HG02884 (cell line): ENCODE measurements around the gene BTBD1.
"Not testable (repeated sequence)": the region's sequence is repeated elsewhere in the genome, so short reads cannot be mapped to it uniquely, and the experiment has no call there.

Source experiments
- ATAC-seq: cut with Tn5 transposase; IDR thresholded peaks from one replicate; pipeline ENCODE4 v1.9.1; 2021; ENCODE audit warnings: mild to moderate bottlenecking, moderate library complexity; ENCODE audit not compliant: unreplicated experiment

The BTBD1 gene

DNA sequence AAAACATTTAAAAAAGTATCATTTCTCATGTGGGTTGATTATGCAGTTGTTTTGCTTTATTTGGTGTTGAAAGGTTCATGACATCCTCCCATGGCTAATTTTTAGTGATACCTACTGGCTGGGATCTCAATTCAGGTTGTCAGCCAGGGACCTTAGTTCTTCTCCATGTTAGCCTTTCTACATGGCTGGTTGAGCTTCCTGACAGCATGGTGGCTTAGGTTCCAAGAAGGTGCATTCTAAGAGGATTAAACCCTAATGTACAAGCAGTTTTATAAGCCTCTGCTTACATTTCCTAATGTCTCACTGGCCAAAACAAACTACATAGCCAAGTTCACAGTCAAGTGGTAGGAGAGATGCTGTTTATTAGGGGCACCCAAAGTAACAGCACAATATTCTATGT, 31.0 kb upstream of the BTBD1 start:
- no peak for ATAC-seq

DNA sequence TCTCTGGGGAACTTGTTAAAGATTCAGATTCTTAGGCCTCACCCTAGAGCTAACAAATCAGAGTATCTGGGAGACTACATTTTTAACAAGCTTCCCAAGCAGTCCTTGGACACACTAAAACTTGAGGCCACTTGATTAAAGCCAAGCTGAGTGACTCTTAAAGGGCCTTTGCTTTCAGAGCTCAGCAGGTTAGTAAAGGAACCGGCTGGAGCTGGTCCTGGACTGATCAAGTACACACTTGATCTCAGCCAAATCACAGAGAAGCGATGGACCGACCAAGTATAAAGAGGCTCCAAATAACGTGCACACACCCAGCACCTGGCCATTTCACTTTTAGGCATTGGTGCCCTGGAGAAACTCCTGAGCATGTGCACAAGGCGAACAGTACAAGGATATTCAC, 27.5 kb upstream of the BTBD1 start:
- no peak for ATAC-seq

DNA sequence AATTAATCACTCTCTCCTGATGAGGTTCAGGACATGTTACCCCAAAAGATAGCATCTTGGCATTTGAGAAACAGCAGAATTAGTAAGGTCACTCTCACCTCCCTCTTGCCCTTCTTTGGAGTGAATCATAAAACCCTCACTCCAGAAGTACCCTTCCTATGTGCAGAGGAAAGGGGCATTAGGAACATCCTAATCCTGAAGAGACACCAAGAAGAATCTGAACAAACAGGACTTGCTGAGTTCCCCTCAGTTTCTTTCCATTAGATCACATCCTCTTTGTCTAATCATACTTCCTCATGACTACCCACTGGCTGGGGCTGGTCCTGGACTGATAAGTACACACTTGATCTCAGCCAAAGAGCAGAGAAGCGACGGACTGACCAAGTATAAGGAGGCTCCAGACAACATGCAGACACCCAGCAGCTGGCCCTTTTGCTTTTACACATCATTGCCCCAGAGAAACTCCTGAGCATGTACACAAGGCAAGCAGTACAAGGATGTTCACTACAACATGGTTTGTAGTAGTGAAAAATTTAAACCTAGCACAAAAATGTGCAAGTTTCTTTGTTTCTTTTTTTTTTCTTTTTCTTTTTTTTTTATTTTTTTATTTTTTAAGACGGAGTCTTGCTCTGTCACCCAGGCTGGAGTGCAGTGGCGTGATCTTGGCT, 25.4 kb upstream of the BTBD1 start:
- peak; percentile 91 for ATAC-seq

DNA sequence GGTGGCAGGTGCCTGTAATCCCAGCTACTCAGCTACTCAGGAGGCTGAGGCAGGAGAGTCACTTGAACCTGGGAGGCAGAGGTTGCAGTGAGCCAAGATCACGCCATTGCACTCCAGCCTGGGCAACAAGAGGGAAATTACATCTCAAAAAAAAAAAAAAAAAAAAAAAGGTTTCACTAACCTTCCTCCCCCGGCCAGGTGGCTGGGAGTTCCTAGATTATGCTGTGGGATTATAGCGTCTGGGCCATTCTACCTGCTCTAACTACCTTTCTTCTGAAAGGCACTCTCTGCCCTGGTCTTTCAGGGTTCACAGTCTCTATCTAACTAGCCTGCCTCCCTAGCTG, 24.9 kb upstream of the BTBD1 start:
- ATAC-seq: not testable (repeated sequence)

DNA sequence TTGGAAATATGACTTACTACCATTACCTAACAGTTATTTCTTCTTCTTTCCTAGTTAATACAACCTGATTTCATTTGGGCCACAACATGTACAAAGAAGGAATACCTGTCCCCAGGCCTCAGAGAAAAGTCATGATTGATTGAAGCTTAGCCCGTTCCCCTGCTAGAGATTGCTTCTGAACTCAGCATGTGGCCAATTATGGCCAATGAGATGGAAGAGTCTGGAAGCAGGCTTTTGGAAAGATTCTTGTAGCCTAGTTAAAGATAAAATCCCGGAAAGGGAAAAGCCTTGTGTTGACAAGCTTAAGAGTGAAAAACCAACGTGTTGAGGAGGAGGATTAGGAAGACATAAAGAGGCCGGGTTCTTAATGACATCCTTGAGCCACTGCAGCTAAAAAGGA, 23.4 kb upstream of the BTBD1 start:
- no peak for ATAC-seq

DNA sequence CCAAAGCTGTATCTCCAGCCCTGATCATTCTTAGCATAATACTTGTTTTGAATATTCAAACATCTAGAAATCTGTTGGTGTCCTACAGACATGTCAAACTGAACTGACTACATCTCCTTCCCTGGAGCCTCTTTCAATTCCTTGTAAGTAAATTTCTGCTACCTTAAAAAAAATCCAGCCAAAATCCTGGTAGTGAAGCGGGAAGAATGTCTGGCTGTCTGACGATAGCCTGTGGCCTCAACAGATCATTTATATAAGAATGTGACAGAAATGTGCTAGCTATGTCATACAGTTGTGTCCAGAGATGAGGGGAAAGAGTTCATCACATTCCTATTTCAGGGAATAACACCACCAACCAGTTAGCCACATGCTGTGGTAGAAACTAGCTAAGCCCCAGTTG, 21.8 kb upstream of the BTBD1 start:
- no peak for ATAC-seq

DNA sequence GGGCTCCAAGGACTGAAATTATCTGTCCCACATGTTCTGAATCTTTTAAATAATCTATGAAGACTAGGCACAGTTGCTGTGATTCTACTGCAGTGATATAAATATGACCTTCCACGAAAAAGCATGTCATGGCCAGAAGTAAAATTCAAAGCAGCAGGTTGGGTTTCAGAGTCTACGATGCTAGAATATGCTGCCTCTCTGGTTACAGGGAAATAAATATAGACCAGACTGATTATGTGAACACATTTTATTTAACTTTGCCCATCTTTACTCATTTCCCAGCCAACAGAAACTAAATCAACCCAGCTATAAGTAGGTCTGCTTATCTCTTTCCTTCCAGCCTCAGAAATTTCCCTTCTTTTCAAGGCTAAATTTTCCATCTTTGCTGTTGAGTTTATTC, 20.5 kb upstream of the BTBD1 start:
- ATAC-seq: no peak

DNA sequence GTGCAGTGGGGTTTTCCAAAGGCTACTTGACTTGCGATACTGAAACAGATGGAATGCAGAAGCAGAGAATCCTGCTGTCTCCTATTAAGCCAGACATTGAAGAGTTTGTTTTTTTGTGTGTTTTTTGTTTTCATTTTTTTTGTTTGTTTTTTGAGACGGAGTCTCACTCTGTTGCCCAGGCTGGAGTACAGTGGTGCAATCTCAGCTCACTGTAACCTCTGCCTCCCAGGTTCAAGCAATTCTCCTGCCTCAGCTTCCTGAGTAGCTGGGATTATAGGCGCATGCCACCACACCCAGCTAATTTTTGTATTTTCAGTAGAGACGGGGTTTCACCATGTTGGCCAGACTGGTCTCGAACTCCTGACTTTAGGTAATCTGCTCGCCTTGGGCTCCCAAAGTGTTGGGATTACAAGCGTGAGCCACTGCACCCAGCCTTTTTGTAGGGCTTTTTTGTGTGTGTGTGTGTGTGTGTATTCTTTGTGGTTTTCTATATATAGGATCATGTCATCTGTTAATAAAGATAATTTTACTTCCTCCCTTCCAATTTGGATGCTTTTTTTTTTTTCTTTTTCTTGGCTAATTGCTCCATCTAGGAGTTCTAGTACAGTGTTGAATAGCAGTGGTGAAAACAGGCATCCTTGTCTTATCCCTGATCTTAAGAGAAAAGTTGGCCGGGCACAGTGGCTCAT, 19.0 kb upstream of the BTBD1 start:
- not testable (repeated sequence) for ATAC-seq

DNA sequence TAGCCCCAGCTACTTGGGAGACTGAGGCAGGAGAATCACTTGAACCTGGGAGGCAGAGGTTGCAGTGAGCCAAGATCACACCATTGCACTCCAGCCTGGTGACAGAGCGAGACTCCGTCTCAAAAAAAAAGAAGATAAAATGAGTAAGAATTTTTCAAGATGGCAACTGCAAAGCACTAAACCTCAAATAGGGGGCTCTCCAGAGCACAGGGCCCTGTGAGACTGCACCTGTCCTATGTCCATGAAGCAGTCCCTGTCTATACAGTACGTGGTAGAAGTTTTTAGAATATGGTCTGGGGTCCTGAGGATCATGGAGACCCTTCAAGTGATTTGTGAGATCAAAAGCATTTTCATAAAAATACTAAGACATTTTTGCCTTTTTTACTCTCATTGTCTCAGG, 18.4 kb upstream of the BTBD1 start:
- ATAC-seq: not testable (repeated sequence)

DNA sequence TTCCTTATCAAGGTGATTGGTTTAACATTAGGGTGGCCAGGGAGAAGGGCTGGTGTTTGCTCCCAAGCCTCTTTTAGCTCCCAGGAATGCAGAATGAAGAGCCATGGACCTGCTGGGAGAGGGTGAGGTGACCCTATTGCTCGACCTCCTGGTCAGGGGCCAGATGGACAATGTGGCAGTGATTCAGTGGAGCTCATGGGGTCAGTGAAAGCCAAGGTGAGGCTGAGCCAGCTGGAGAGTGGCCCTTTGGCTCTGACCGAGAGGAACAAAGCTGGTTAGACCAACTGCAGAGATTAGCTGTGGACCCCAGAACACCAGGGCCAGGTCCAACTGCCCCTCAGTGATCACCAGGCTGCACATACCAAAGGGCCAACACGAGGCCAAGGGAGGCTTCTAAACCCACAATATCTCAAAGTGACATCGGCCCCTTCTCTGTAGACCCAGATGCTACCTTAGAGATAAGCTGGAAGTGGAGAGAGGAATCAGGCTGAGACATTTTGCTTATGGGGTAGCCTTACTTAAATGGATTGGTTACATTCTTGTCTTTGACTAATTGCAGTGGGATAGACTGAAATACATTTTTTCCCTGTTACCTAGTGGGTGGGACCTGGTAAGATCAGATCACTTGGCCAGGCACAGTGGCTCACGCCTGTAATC, 15.8 kb upstream of the BTBD1 start:
- ATAC-seq: no peak

DNA sequence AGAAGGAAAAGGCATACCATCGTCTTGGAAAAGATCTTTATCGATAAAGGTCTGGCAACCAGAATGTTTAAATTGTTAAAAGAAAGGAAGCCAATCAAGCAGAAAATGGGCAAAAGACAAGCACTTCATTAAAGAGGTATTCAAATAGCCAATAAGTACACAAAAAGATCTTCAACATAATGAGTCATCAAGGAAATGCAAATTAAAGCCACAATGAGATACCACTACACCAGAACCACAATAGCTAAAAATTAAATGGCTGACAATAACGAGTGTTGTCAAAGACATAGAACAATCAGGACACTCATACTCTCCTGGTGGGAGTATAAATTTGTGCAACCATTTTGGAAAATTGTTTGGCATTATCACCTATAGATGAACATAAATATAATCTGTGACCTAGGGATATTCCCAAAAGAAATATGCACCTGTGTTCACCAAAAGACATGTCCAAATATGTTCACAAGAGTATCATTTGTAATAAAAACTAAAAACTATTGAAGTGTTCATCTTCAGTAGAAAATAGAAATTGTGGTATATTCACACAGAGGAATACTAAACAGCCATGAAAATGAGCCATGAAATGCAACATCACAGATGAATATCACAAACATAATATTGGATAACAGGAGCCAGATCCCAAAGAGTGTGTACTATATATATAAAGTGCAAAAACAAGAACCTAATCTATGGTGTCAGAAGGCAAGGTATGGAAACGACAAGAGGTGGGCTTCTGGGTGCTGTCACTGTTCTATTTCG, 14.4 kb upstream of the BTBD1 start:
- ATAC-seq: no peak

DNA sequence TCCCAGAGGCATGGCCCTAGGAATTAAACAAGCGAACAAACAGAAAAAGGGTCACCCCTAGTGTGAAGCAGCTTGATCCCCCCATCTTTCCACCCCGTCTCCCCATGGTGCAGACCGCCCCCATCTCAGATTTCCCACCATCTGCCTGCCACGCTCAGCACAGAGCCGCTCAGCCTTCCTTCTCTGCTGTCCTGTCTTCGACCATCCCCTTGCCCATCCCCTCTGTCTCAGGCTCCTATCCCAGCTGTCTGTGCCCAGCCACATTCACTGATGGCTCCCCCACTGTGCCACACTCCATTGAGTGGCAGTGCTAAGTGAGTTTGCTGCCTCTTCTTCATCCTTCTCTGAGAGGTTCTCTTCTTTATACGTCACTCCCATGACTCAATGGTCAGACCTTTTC, 11.7 kb upstream of the BTBD1 start:
- no peak for ATAC-seq

DNA sequence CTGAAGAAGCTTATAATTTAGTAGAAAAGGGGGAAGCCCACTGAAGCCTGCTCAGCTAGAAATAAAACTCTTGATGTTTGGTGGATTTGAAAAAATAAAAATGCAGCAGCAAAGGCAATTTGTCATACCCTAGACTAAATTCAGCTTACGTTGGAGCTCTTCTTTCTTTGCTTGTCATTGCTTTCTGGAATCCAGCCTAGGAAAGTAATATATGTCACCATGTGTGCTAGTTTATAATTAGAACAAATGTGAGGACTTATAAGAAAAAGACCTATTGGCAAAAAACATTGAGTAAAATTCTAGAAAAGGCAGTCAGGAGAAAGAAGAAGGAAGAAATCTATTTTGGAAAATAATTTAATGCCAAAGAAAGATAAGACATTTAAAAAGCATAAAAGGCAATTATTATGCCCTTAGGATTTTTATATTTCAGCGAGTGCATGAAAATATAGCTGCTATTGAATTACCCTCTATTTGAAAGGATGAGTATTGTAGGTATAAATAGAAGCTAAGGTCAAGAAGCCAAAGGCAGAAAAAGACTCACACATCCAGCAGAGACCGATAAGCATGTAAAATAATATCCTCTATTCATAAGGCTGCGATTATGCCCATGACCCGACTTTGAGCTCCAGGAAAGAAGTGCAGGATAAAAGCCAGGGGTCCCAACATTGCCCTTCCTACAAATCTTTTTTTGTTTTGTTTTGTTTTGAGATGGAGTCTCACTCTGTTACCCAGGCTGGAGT, 10.6 kb upstream of the BTBD1 start:
- no peak for ATAC-seq

DNA sequence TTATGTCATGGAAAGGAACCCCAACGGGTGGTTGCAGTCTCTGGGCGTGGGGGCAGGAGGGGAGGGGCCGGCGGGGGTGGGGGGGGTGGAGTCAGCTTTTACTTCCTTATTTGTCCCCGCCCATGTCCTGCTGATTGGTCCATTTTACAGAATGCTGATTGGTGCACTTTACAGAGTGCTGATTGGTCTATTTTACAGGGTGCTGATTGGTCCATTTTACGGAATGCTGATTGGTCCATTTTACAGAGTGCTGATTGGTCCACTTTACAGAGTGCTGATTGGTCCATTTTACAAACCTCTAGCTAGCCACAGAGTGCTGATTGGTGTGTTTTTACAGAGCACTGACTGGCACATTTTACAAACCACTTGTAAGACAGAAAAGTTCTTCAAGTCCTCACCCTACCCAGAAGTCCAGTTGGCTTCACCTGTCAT, 2.2 kb upstream of the BTBD1 start:
- not testable (repeated sequence) for ATAC-seq

DNA sequence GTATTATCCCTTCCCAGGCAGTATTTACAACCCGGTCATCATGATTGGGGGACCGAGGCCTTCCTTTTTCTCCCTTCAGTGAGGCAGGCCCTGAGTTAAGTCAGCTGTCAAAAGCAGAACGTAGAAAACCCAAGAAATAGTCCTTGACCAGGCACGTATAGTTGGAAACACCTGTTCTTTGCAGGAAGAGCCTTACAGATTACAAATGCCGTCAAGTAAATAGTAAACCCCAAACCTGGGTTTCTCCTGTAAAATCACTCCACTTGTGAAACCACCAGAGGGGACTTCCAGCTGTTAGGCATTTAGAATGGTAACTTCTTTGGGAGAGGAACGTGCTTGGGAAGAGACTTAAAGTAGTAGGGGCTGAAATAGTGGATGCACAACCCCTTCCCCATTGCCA, 1.0 kb upstream of the BTBD1 start:
- no peak for ATAC-seq

DNA sequence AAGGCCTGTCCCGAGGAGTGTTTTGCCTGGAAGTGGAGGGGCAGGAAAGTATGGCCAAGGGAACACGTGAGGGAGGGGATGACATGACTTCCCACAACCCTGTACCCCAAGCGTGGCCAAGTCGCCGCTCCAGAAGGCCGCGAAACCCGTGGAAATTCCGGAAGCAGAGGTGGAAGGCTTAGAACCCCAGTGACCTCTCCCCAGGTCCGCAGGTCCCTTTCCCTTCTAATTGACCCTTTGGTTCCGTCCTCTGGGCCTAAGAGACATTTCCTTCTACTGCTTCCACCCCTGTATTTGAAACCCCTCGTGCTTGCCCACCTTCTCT, 548 bp upstream of the BTBD1 start:
- no peak for ATAC-seq

DNA sequence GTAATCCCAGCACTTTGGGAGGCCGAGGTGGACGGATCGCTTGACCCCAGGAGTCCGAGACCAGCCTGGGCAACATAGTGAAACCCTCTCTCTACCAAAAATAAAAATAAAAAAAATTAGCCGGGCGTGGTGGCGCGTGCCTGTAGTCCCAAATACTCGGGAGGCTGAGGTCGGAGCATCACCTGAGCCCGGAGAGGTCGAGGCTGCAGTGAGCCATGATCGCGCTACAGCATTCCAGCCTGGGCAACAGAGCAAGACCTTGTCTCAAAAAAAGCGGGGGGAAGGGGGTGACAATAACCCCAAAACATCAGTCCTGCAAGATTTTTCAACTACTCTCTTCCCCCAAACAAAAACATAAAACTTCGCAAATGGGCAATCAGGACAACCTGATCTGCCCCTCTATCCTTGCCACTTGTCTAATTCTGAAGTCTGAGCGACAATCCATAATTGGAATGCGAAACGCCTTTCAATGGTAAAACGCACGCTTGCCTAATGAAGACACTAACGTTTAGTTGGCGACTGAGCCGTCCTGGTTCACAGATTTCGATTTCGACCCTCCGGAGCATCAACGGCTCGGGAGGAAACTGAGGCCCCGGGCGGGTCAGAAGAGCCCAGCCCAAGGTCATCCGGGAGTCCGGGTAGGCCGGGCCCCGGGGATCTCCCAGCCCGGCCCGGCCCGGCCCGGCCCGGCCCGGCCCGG, 868 bp downstream of the BTBD1 start:
- ATAC-seq: no peak

DNA sequence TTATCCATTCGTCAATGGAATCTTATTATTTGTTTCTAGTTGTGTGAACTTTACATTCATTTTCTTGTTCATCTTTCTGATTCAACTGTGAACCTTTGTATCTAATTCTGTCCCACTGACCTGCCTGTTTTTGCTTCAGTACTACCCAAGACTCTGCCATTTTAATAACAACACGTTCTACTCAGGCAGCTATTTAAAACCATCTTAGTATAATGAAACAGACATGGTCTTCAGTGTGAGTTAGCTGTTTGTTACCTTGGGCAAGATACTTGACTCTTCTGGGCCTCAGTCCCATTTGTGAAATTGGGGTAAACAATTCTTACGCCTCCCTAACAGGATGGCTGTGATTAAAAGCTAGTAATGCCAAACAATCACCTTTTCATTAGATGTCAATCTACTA, 1.6 kb downstream of the BTBD1 start:
- ATAC-seq: no peak

DNA sequence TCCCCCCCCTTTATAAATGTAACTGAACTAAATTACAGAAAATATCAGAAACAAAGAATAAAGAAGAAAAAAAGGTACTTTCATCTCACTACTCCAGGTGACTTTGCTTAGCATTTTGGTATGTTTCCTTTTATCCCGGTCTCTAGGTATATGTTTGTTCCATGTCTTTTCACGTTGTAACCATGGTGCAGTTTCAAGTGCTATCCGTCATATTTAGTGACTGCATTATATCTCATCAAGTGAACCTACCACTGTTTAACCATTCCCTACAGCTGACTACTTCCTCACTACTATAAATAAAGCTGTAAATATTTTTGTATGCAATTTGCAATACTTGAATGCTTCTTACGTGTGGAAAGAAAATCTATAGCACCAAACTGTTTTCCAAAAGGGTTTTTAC, 2.2 kb downstream of the BTBD1 start:
- no peak for ATAC-seq

DNA sequence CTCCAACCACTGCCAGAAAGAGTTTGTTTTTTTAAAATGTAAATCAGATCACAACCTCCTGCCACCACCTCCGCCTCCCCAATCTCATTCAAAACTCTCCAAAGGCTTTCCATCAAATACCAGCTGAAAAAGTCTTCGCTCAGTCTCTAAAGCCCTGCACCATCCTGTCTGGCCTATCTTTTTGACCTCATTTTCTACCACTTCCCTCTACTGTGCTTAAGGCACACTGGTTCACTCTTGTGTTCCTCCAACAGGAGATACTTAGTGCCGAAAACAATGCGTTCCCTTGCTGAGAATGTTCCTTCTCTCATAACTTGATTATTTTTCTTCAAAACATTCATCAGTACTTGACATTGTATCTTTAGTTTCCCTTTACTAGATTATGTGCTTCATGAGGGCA, 3.5 kb downstream of the BTBD1 start:
- ATAC-seq: no peak

DNA sequence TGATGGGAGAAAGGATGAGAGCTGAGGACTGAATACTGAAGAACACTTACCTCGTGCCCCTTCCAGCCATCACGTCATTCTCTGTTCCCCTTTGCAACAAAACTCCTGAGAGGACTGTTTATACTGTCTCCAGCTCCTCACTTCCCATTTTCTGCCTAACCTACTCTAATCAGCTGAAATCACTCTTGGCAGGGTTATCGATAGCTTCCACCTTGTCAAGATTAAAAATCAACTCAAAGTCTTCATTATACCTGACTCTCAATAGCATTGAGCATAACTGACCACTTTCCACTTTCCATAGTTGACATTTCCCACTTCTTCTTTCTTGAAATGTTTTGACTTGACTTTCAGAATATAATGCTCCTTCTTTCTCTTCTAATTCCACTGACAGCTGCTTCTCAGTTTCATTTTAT, 4.3 kb downstream of the BTBD1 start:
- ATAC-seq: no peak
